Esophagus squamous epithelium (tissue), 5 donors: ENCODE measurements around the gene MOV10L1. TPM values are rescaled to one million over a fixed set of nuclear protein-coding genes. Genes with fewer than 3 reads are reported as not detected.
"Not testable (repeated sequence)": the region's sequence is repeated elsewhere in the genome, so short reads cannot be mapped to it uniquely, and the experiment has no call there.

Experiments
- DNase-seq: peaks from one replicate; lab custom pipeline; 2025; lab: John Stamatoyannopoulos, UW
- H3K27ac ChIP-seq, 4 donors: fragments of 200-600 bp; sonication (generic); one replicate each; pipeline ENCODE4 v1.5.1; 2016 to 2019; ENCODE audit warnings: mild to moderate bottlenecking in 1 of 4
- H3K27me3 ChIP-seq, 4 donors: fragments of 200-600 bp; sonication (generic); 1 replicate in 3 of 4; 2 replicates in 1 of 4; pipeline versions ENCODE4 v1.5.1 to v1.6.0; 2017 to 2021; ENCODE audit warnings: antibody characterized with exemption in 1 of 4
- H3K36me3 ChIP-seq, 3 donors: fragments of 200-600 bp; sonication (generic); one replicate each; pipeline ENCODE4 v1.5.1; 2016 to 2019
- H3K4me1 ChIP-seq, 3 donors: fragments of 200-600 bp; sonication (generic); one replicate each; pipeline ENCODE4 v1.5.1; 2017 to 2019
- H3K4me3 ChIP-seq, 4 donors: fragments of 200-600 bp; sonication (generic); 1 replicate in 3 of 4; 2 replicates in 1 of 4; pipeline ENCODE4 v1.5.1; 2016 to 2019; ENCODE audit warnings: mild to moderate bottlenecking in 2 of 4, moderate library complexity in 1 of 4
- H3K9me3 ChIP-seq, 3 donors: fragments of 200-600 bp; sonication (generic); one replicate each; pipeline ENCODE4 v1.5.1; 2016 to 2019
- CTCF ChIP-seq, 6 experiments: fragments of 450-650 bp in 4 of 6; fragments of 200-600 bp in 2 of 6; sonication (generic) in 2 of 6; IDR thresholded peaks; one replicate each; pipeline ENCODE4 v1.5.1; 2016 to 2019; ENCODE audit warnings: antibody characterized with exemption in 6 of 6, mild to moderate bottlenecking in 4 of 6, moderate library complexity in 4 of 6
- POLR2A ChIP-seq, 4 donors: fragments of 450-650 bp; IDR thresholded peaks; one replicate each; pipeline ENCODE4 v1.6.1; 2017; ENCODE audit warnings: antibody characterized with exemption in 4 of 4, mild to moderate bottlenecking in 4 of 4, moderate library complexity in 3 of 4
- WGBS, 2 donors: methylation state at CpG; one replicate each; pipeline ENCODE4 v1.1.5; 2018; 5-methylcytosine and 5-hydroxymethylcytosine counted together
- intact Hi-C: fragments of 100-400 bp; cut with DNase I; formaldehyde crosslinking; loops from one replicate; pipeline ENCODE4 v1.15.0; 2022
- total RNA-seq, 4 donors: library from RNA; depleted of rRNA; stranded (reverse); fragments of >200 nt; gene quantifications; one replicate each; pipeline ENCODE4 v1.1.0, GENCODE V29; 2016
- donor health status: DM: yes; HTN: yes; CAD: no.

Gene MOV10L1
- total RNA-seq, 4 donors from 2014 or later: 0.06 to 0.57 (median 0.13) TPM; not detected in 1

- no peak for DNase-seq
Measured at GRCh38 chr22:50086526-50086925, 3.3 kb upstream of the MOV10L1 start.

GRCh38 chr22:50086975-50087374 lies 2.8 kb upstream of the MOV10L1 start:
- peaks cover 0 to 34% (median 0%) of the 10 kb centered on the region in 4 donors for H3K27me3 ChIP-seq
- H3K36me3 ChIP-seq, H3K4me3 ChIP-seq, H3K9me3 ChIP-seq, DNase-seq, intact Hi-C loops: not testable (repeated sequence)
- H3K27ac ChIP-seq: peak overlapping the region in 1 of 4 donors; percentile 33
- H3K4me1 ChIP-seq: peaks cover 4 to 20% (median 7%) of the 10 kb centered on the region in 3 donors
- WGBS, 2 donors: 83 to 98% methylated on average over 4 of the region's 4 CpGs

More at GRCh38 chr22:50086526-50086925, 3.3 kb upstream of the MOV10L1 start:
- peak overlapping the region in 1 of 4 donors; percentile 33 for H3K27ac ChIP-seq
- WGBS, 2 donors: 52 to 70% methylated on average over 5 of the region's 5 CpGs
- H3K27me3 ChIP-seq: peaks cover 0 to 39% (median 0%) of the 10 kb centered on the region in 4 donors
- intact Hi-C loops: no loop called here
- TF ChIP-seq POLR2A (IDR thresholded peaks at IDR 0.05) (no peak), CTCF (IDR thresholded peaks at IDR 0.05) (no peak)
- no peak overlapping the region for H3K4me3 ChIP-seq
- H3K36me3 ChIP-seq: no peaks in the 10 kb centered on the region
- H3K9me3 ChIP-seq: no peaks in the 10 kb centered on the region
- peaks cover 4 to 20% (median 7%) of the 10 kb centered on the region in 3 donors for H3K4me1 ChIP-seq

- Histone ChIP-seq H3K27me3 (peaks cover 0 to 28% (median 0%) of the 10 kb centered on the region in 4 donors), H3K36me3 (no peaks in the 10 kb centered on the region), H3K4me1 (peaks cover 4 to 13% (median 7%) of the 10 kb centered on the region in 3 donors), H3K9me3 (no peaks in the 10 kb centered on the region), H3K27ac (no peak overlapping the region), H3K4me3 (no peak overlapping the region)
- no peak for DNase-seq
- WGBS, 2 donors: 89 to 98% methylated on average over 8 to 9 of the region's 12 CpGs
- TF ChIP-seq CTCF (IDR thresholded peaks at IDR 0.05) (no peak), POLR2A (IDR thresholded peaks at IDR 0.05) (no peak)
- intact Hi-C loops: no loop called here
Measured at GRCh38 chr22:50087646-50088045, 2.2 kb upstream of the MOV10L1 start.

- 88 to 93% methylated on average over 6 to 11 of the region's 12 CpGs for WGBS, 2 donors
- peaks cover 0 to 24% (median 0%) of the 10 kb centered on the region in 4 donors for H3K27me3 ChIP-seq
- TF ChIP-seq CTCF (IDR thresholded peaks at IDR 0.05): no peak
- no peak for TF ChIP-seq POLR2A (IDR thresholded peaks at IDR 0.05)
- no peaks in the 10 kb centered on the region for H3K36me3 ChIP-seq
- H3K27ac ChIP-seq: no peak overlapping the region
- H3K9me3 ChIP-seq: no peaks in the 10 kb centered on the region
- intact Hi-C loops: no loop called here
- H3K4me3 ChIP-seq: no peak overlapping the region
- H3K4me1 ChIP-seq: peaks cover 4 to 9% (median 7%) of the 10 kb centered on the region in 3 donors
- no peak for DNase-seq
Measured at GRCh38 chr22:50088096-50088495, 1.7 kb upstream of the MOV10L1 start.

- no peaks in the 10 kb centered on the region for H3K4me1 ChIP-seq
- DNase-seq: no peak
- no peaks in the 10 kb centered on the region for H3K9me3 ChIP-seq
- H3K27me3 ChIP-seq: peaks cover 0 to 13% (median 0%) of the 10 kb centered on the region in 4 donors
- intact Hi-C loops: no loop called here
- no peak for TF ChIP-seq POLR2A (IDR thresholded peaks at IDR 0.05)
- no peak for TF ChIP-seq CTCF (IDR thresholded peaks at IDR 0.05)
- H3K36me3 ChIP-seq: no peaks in the 10 kb centered on the region
- WGBS, 2 donors: 84 to 87% methylated on average over 11 of the region's 11 CpGs
- H3K27ac ChIP-seq: no peak overlapping the region
- no peak overlapping the region for H3K4me3 ChIP-seq
Measured at GRCh38 chr22:50089231-50089630, 575 bp upstream of the MOV10L1 start.

- H3K27me3 ChIP-seq: peaks cover 0 to 16% (median 0%) of the 10 kb centered on the region in 4 donors
- no peak overlapping the region for H3K4me3 ChIP-seq
- no peak for DNase-seq
- intact Hi-C loops: no loop called here
- no peak for TF ChIP-seq CTCF (IDR thresholded peaks at IDR 0.05)
- TF ChIP-seq POLR2A (IDR thresholded peaks at IDR 0.05): no peak
- no peaks in the 10 kb centered on the region for H3K4me1 ChIP-seq
- no peaks in the 10 kb centered on the region for H3K36me3 ChIP-seq
- H3K27ac ChIP-seq: no peak overlapping the region
- WGBS, 2 donors: 92 to 96% methylated on average over 15 to 22 of the region's 22 CpGs
- no peaks in the 10 kb centered on the region for H3K9me3 ChIP-seq
Measured at GRCh38 chr22:50090412-50090714, 557 bp downstream of the MOV10L1 start.
